Right lobe of liver (tissue), 4 donors: ENCODE results near the gene GATA5.

ENCODE experiments used
- POLR2A ChIP-seq: fragments of 450-650 bp; IDR thresholded peaks from one replicate; pipeline ENCODE4 v1.6.1; 2017; ENCODE audit warnings: antibody characterized with exemption, mild to moderate bottlenecking
- TF ChIP-seq, protein P1 (sequence below), 4 donors: fragments of 200-600 bp in 3 of 4; fragments of 450-650 bp in 1 of 4; IDR thresholded peaks; one replicate each; pipeline versions ENCODE4 v1.5.1 to v1.8.0; 2016 to 2022; ENCODE audit warnings: antibody characterized with exemption in 4 of 4, mild to moderate bottlenecking in 2 of 4
- donor health status: DM: no; HTN: no; CAD: no.
- donor health status: DM: no; HTN: no; CAD: no.
- donor health status: DM: no; HTN: yes; CAD: no.

DNA sequence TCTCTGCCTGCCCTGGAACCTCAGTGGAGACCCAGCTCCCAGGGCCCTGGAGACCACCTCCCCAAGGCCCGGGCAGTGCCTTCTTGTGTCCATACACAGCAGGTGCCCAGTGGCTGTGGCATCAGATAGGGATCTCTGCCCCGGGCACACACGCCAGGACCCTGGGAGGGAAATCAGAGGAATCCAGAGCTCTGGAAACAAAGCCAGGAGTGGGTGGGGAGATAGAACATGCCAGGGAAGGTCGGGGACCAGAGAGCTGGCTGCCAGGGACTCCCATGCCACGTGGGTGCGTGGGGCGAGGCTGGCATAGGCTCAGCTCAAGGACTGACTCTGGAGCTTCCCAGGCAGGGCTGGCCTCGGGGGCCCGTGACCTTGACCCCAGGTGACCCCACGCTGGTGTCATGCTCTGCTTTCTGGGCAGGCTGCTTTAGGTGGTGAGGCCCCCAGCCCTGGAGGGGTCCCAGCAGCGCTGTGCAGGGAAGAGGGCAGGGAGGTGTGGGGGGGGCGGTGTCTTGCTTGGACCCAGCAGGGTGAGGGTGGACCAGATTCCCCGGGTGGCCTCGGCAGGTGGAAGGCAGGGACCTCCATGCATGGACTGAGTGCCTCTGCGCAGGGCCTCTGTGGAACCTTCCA lies 17.6 kb upstream of the GATA5 start:
- TF ChIP-seq, protein P1, sequence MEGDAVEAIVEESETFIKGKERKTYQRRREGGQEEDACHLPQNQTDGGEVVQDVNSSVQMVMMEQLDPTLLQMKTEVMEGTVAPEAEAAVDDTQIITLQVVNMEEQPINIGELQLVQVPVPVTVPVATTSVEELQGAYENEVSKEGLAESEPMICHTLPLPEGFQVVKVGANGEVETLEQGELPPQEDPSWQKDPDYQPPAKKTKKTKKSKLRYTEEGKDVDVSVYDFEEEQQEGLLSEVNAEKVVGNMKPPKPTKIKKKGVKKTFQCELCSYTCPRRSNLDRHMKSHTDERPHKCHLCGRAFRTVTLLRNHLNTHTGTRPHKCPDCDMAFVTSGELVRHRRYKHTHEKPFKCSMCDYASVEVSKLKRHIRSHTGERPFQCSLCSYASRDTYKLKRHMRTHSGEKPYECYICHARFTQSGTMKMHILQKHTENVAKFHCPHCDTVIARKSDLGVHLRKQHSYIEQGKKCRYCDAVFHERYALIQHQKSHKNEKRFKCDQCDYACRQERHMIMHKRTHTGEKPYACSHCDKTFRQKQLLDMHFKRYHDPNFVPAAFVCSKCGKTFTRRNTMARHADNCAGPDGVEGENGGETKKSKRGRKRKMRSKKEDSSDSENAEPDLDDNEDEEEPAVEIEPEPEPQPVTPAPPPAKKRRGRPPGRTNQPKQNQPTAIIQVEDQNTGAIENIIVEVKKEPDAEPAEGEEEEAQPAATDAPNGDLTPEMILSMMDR (IDR thresholded peaks at IDR 0.05) = no peak
- no peak for TF ChIP-seq POLR2A
